HG03457 (cell line): ENCODE results near the gene TTL.

Experiments
- ATAC-seq: cut with Tn5 transposase; IDR thresholded peaks from one replicate; pipeline ENCODE4 v1.9.1; 2021; ENCODE audit warnings: moderate number of reproducible peaks; ENCODE audit not compliant: unreplicated experiment

Gene TTL

GRCh38 chr2:112580084-112580483 lies 98.1 kb downstream of the TTL start:
- ATAC-seq: no peak

GRCh38 chr2:112582314-112582746 lies 100.4 kb downstream of the TTL start:
- no peak for ATAC-seq

- ATAC-seq: no peak
Measured at GRCh38 chr2:112583497-112584133, 101.7 kb downstream of the TTL start.

- peak; percentile 83 for ATAC-seq
Measured at GRCh38 chr2:112584134-112584890, 102.4 kb downstream of the TTL start, which contains the start of gene CHCHD5. TSS of gene CHCHD5 (plus strand) at chr2:112584609. CDS start at chr2:112584648, 39 bp downstream.

- no peak for ATAC-seq
Measured at GRCh38 chr2:112584891-112585250, 102.9 kb downstream of the TTL start.

- no peak for ATAC-seq
Measured at GRCh38 chr2:112585400-112585799, 103.4 kb downstream of the TTL start.

GRCh38 chr2:112585873-112586464 lies 104.0 kb downstream of the TTL start:
- ATAC-seq: no peak

GRCh38 chr2:112588611-112589045 lies 106.7 kb downstream of the TTL start:
- no peak for ATAC-seq
